Activated CD8-positive, alpha-beta T cell treated with anti-CD3 and anti-CD28 coated beads, Interleukin-2, amount 10 ng/mL, durations not matched to agents 7 days and 5 days (primary cell): ENCODE data around the gene TMEM222. TPM values are rescaled to one million over a fixed set of nuclear protein-coding genes. Genes with fewer than 3 reads are reported as not detected.
A peak's percentile ranks its signal among the peaks of the same experiment; 100 is the strongest.

ENCODE experiments used
- ATAC-seq: fragments of 150-1000 bp; cut with Tn5 transposase; one replicate; pipeline ENCODE4 v1.10.0; 2021; ENCODE audit warnings: moderate library complexity
- CTCF ChIA-PET: fragments of 350-600 bp; sonication (Branson Sonifier 250); formaldehyde crosslinking; loops from one replicate; lab custom pipeline; 2021; ENCODE audit warnings: antibody characterized with exemption; lab: Charles Lee
- POLR2A ChIA-PET: fragments of 350-600 bp; sonication (Branson Sonifier 250); formaldehyde crosslinking; loops from one replicate; lab custom pipeline; 2021; ENCODE audit warnings: antibody characterized with exemption; lab: Charles Lee
- DNase-seq: peaks from one replicate; pipeline ENCODE4 v3.0.0-alpha.2; 2020
- H3K27ac Mint-ChIP-seq: one replicate; pipeline ENCODE4 v1.8.0; 2021; ENCODE audit warnings: mild to moderate bottlenecking, mixed read lengths
- H3K27me3 Mint-ChIP-seq: one replicate; pipeline ENCODE4 v1.8.0; 2021; ENCODE audit warnings: low read depth, mixed read lengths
- H3K36me3 Mint-ChIP-seq: one replicate; pipeline ENCODE4 v1.8.0; 2021; ENCODE audit warnings: low read depth, mixed read lengths
- H3K4me1 Mint-ChIP-seq: one replicate; pipeline ENCODE4 v1.8.0; 2021; ENCODE audit warnings: low read depth, mixed read lengths
- H3K4me3 Mint-ChIP-seq: one replicate; pipeline ENCODE4 v1.8.0; 2021; ENCODE audit warnings: mild to moderate bottlenecking, mixed read lengths
- H3K9me3 Mint-ChIP-seq: one replicate; pipeline ENCODE4 v1.8.0; 2022; ENCODE audit warnings: mixed read lengths; ENCODE audit not compliant: insufficient read depth
- total RNA-seq, 2 experiments: library from RNA; stranded (reverse); gene quantifications; one replicate each; pipeline ENCODE4 v1.2.3, GENCODE V29; 2021

Gene TMEM222
- total RNA-seq, 2 experiments from 2014 or later, result 35.2 to 38.5 TPM

GRCh38 chr1:27330786-27331185 lies 8.8 kb downstream of the TMEM222 start:
- Mint-ChIP-seq H3K9me3 (no peaks in the 10 kb centered on the region), H3K4me3 (no peak overlapping the region), H3K36me3 (peaks cover 48% of the 10 kb centered on the region), H3K4me1 (peaks cover 35% of the 10 kb centered on the region), H3K27me3 (no peaks in the 10 kb centered on the region), H3K27ac (no peak overlapping the region)
- CTCF ChIA-PET, result interaction anchor here (1.0 to 1.1 kb wide), 2 partner anchors 11 to 26 kb away, joined by 3 read pairs; partner anchors contain the start of gene SYTL1
- DNase-seq (no peak), ATAC-seq (no peak)
- POLR2A ChIA-PET, result no interaction called here

GRCh38 chr1:27331426-27331825 lies 9.5 kb downstream of the TMEM222 start:
- H3K27me3 Mint-ChIP-seq, result no peaks in the 10 kb centered on the region
- H3K36me3 Mint-ChIP-seq, result peaks cover 50% of the 10 kb centered on the region
- POLR2A ChIA-PET, result no interaction called here
- peak overlapping the region; percentile 52 for H3K27ac Mint-ChIP-seq
- H3K4me3 Mint-ChIP-seq, result no peak overlapping the region
- CTCF ChIA-PET, result interaction anchor here (2.3 to 2.4 kb wide), 5 partner anchors 15 to 66 kb away, joined by 16 to 49 read pairs (median 31); partner anchors contain the start of gene GPR3
- peaks cover 29% of the 10 kb centered on the region for H3K4me1 Mint-ChIP-seq
- DNase-seq, result no peak
- no peak for ATAC-seq
- no peaks in the 10 kb centered on the region for H3K9me3 Mint-ChIP-seq

GRCh38 chr1:27331922-27332321 lies 10.0 kb downstream of the TMEM222 start:
- ChIA-PET POLR2A (interaction anchor here (0.8 to 1.3 kb wide), 2 partner anchors 9 kb away, joined by 4 read pairs; partner anchors contain the start of gene SYTL1), CTCF (interaction anchor here (0.7 to 3.6 kb wide), 28 partner anchors 9 to 339 kb away, joined by 3 to 49 read pairs (median 8); partner anchors contain the start of genes GPR3, MAP3K6, SYTL1 and TMEM222)
- ATAC-seq (no peak), DNase-seq (no peak)
- Mint-ChIP-seq H3K4me1 (peaks cover 26% of the 10 kb centered on the region), H3K27me3 (no peaks in the 10 kb centered on the region), H3K27ac (peak overlapping the region; percentile 60), H3K4me3 (no peak overlapping the region), H3K9me3 (no peaks in the 10 kb centered on the region), H3K36me3 (peaks cover 53% of the 10 kb centered on the region)

GRCh38 chr1:27332536-27333281 lies 10.7 kb downstream of the TMEM222 start:
- ChIA-PET CTCF (interaction anchor here (0.7 to 3.6 kb wide), 33 partner anchors 9 to 339 kb away, joined by 3 to 49 read pairs (median 7); partner anchors contain the start of genes CD164L2, GPR3, MAP3K6 and SYTL1), POLR2A (interaction anchor here (0.8 to 1.3 kb wide), 3 partner anchors 9 to 24 kb away, joined by 3 to 4 read pairs (median 4); partner anchors contain the start of gene SYTL1)
- Mint-ChIP-seq H3K4me3 (no peak overlapping the region), H3K36me3 (peaks cover 52% of the 10 kb centered on the region), H3K27me3 (no peaks in the 10 kb centered on the region), H3K4me1 (peaks cover 25% of the 10 kb centered on the region), H3K27ac (peak overlapping the region; percentile 60), H3K9me3 (no peaks in the 10 kb centered on the region)
- DNase-seq, result peak; percentile 72
- ATAC-seq, result peak; percentile 88

GRCh38 chr1:27333717-27334279 lies 11.8 kb downstream of the TMEM222 start:
- ATAC-seq (no peak), DNase-seq (no peak)
- H3K27me3 Mint-ChIP-seq, result no peaks in the 10 kb centered on the region
- H3K9me3 Mint-ChIP-seq, result no peaks in the 10 kb centered on the region
- H3K27ac Mint-ChIP-seq, result no peak overlapping the region
- H3K4me1 Mint-ChIP-seq, result peaks cover 21% of the 10 kb centered on the region
- ChIA-PET CTCF (interaction anchor here (1.2 to 3.6 kb wide), 16 partner anchors 9 to 273 kb away, joined by 3 to 46 read pairs (median 18); partner anchors contain the start of genes GPR3, MAP3K6, SYTL1 and TMEM222), POLR2A (interaction anchor here (0.6 to 1.3 kb wide), 2 partner anchors 23 to 332 kb away, joined by 3 to 4 read pairs; no protein-coding TSS in a partner anchor)
- no peak overlapping the region for H3K4me3 Mint-ChIP-seq
- H3K36me3 Mint-ChIP-seq, result peaks cover 56% of the 10 kb centered on the region

GRCh38 chr1:27335506-27336422 lies 13.8 kb downstream of the TMEM222 start:
- ChIA-PET CTCF (interaction anchor here (0.9 to 3.6 kb wide), 5 partner anchors 21 to 52 kb away, joined by 3 to 32 read pairs (median 4); no protein-coding TSS in a partner anchor), POLR2A (interaction anchor here (0.6 kb wide), 1 partner anchor 210 kb away, joined by 3 read pairs; no protein-coding TSS in a partner anchor)
- H3K27me3 Mint-ChIP-seq, result no peaks in the 10 kb centered on the region
- H3K4me1 Mint-ChIP-seq, result peaks cover 34% of the 10 kb centered on the region
- no peak overlapping the region for H3K4me3 Mint-ChIP-seq
- ATAC-seq (no peak), DNase-seq (no peak)
- no peaks in the 10 kb centered on the region for H3K9me3 Mint-ChIP-seq
- no peak overlapping the region for H3K27ac Mint-ChIP-seq
- H3K36me3 Mint-ChIP-seq, result peaks cover 45% of the 10 kb centered on the region

- ChIA-PET CTCF (interaction anchor here (0.9 to 2.7 kb wide), 5 partner anchors 20 to 51 kb away, joined by 3 to 13 read pairs (median 4); no protein-coding TSS in a partner anchor), POLR2A (no interaction called here)
- H3K4me1 Mint-ChIP-seq, result peaks cover 36% of the 10 kb centered on the region
- no peaks in the 10 kb centered on the region for H3K27me3 Mint-ChIP-seq
- no peak overlapping the region for H3K4me3 Mint-ChIP-seq
- H3K27ac Mint-ChIP-seq, result no peak overlapping the region
- peaks cover 37% of the 10 kb centered on the region for H3K36me3 Mint-ChIP-seq
- no peak for ATAC-seq
- no peak for DNase-seq
- no peaks in the 10 kb centered on the region for H3K9me3 Mint-ChIP-seq
These were observed 14.8 kb downstream of the TMEM222 start for GRCh38 chr1:27336756-27337155.

GRCh38 chr1:27338751-27339150 lies 16.8 kb downstream of the TMEM222 start:
- no peaks in the 10 kb centered on the region for H3K27me3 Mint-ChIP-seq
- H3K27ac Mint-ChIP-seq, result peak overlapping the region; percentile 71
- ChIA-PET CTCF (interaction anchor here (1.1 to 2.7 kb wide), 4 partner anchors 16 to 49 kb away, joined by 3 to 13 read pairs (median 5); partner anchors contain the start of gene MAP3K6), POLR2A (no interaction called here)
- no peaks in the 10 kb centered on the region for H3K9me3 Mint-ChIP-seq
- peaks cover 40% of the 10 kb centered on the region for H3K4me1 Mint-ChIP-seq
- no peak for DNase-seq
- ATAC-seq, result no peak
- H3K4me3 Mint-ChIP-seq, result no peak overlapping the region
- peaks cover 40% of the 10 kb centered on the region for H3K36me3 Mint-ChIP-seq

GRCh38 chr1:27339213-27339612 lies 17.2 kb downstream of the TMEM222 start:
- POLR2A ChIA-PET, result no interaction called here
- ATAC-seq (no peak), DNase-seq (no peak)
- Mint-ChIP-seq H3K4me1 (peaks cover 45% of the 10 kb centered on the region), H3K9me3 (no peaks in the 10 kb centered on the region), H3K4me3 (no peak overlapping the region), H3K27ac (peak overlapping the region; percentile 71), H3K36me3 (peaks cover 38% of the 10 kb centered on the region), H3K27me3 (no peaks in the 10 kb centered on the region)
- CTCF ChIA-PET, result interaction anchor here (1.1 to 2.7 kb wide), 3 partner anchors 11 to 18 kb away, joined by 3 to 13 read pairs (median 3); no protein-coding TSS in a partner anchor

GRCh38 chr1:27341525-27342252 lies 19.7 kb downstream of the TMEM222 start, which contains the start of gene SYTL1:
Gene SYTL1, plus strand, starts transcription at chr1:27342022. Its CDS starts 3,313 bp downstream, at chr1:27345335.
- ATAC-seq, result peak; percentile 77
- peak; percentile 80 for DNase-seq
- Mint-ChIP-seq H3K36me3 (peaks cover 36% of the 10 kb centered on the region), H3K4me1 (peaks cover 52% of the 10 kb centered on the region), H3K9me3 (no peaks in the 10 kb centered on the region), H3K27ac (peak within 1 kb of the TSS; percentile 96), H3K27me3 (no peaks in the 10 kb centered on the region), H3K4me3 (peak within 1 kb of the TSS; percentile 91)
- ChIA-PET CTCF (interaction anchor here (0.8 to 7.2 kb wide), 13 partner anchors 9 to 265 kb away, joined by 3 to 99 read pairs (median 5); no protein-coding TSS in a partner anchor), POLR2A (interaction anchor here (0.6 to 5.0 kb wide), 10 partner anchors 9 to 329 kb away, joined by 3 to 56 read pairs (median 4); no protein-coding TSS in a partner anchor)
